Stimulated activated CD8-positive, alpha-beta memory T cell treated with anti-CD3 and anti-CD28 coated beads, Interleukin-15, amount 100 ng/mL, for 1 hour (primary cell): ENCODE results near the gene CNKSR1.

Experiments
- DNase-seq: peaks from one replicate; pipeline ENCODE4 v3.0.0-alpha.2; 2020; ENCODE audit warnings: low read depth

The CNKSR1 gene

GRCh38 chr1:26160527-26161414, 16.5 kb upstream of the CNKSR1 start:
- DNase-seq, result no peak

GRCh38 chr1:26161415-26162219, 15.7 kb upstream of the CNKSR1 start:
- no peak for DNase-seq

- DNase-seq, result no peak
Observed at GRCh38 chr1:26162220-26162709, 15.0 kb upstream of the CNKSR1 start.

- DNase-seq, result no peak
Observed at GRCh38 chr1:26163684-26164035, 13.6 kb upstream of the CNKSR1 start.

GRCh38 chr1:26164036-26164860, 13.0 kb upstream of the CNKSR1 start:
- no peak for DNase-seq

GRCh38 chr1:26164861-26165842, 12.1 kb upstream of the CNKSR1 start:
- DNase-seq, result no peak

GRCh38 chr1:26166719-26167281, 10.5 kb upstream of the CNKSR1 start:
- no peak for DNase-seq

GRCh38 chr1:26168410-26169197, 8.7 kb upstream of the CNKSR1 start, which contains the start of gene C1orf232:
C1orf232 (minus strand) TSS chr1:26168963; CDS start chr1:26168499, 464 bp downstream.
- DNase-seq, result no peak

- no peak for DNase-seq
Observed at GRCh38 chr1:26169198-26169554, 8.1 kb upstream of the CNKSR1 start.

GRCh38 chr1:26169669-26170471, 7.4 kb upstream of the CNKSR1 start, which contains the start of gene ZNF593:
ZNF593 (plus strand) TSS chr1:26169908; CDS start chr1:26169984, 76 bp downstream.
- peak; percentile 70 for DNase-seq

GRCh38 chr1:26170472-26170821, 6.8 kb upstream of the CNKSR1 start:
- no peak for DNase-seq

GRCh38 chr1:26171084-26172072, 5.9 kb upstream of the CNKSR1 start, which contains the start of gene ZNF593OS:
ZNF593OS (minus strand) TSS chr1:26171832; CDS start chr1:26171661, 171 bp downstream.
- no peak for DNase-seq

GRCh38 chr1:26175346-26175745, 1.9 kb upstream of the CNKSR1 start:
- no peak for DNase-seq

GRCh38 chr1:26180010-26180506, 2.8 kb downstream of the CNKSR1 start:
- DNase-seq, result no peak

GRCh38 chr1:26181586-26182382, 4.5 kb downstream of the CNKSR1 start:
- DNase-seq, result no peak

GRCh38 chr1:26182383-26182696, 5.0 kb downstream of the CNKSR1 start:
- no peak for DNase-seq

- no peak for DNase-seq
Observed at GRCh38 chr1:26184086-26184485, 6.8 kb downstream of the CNKSR1 start.
